Activated naive CD4-positive, alpha-beta T cell treated with anti-CD3 and anti-CD28 coated beads for 36 hours (primary cell): ENCODE data around the gene WDR5. TPM values are rescaled to one million over a fixed set of nuclear protein-coding genes. Genes with fewer than 3 reads are reported as not detected.

ENCODE experiments used
- CTCF ChIA-PET: fragments of 350-600 bp; sonication (Branson Sonifier 250); formaldehyde crosslinking; loops from one replicate; lab custom pipeline; 2021; ENCODE audit warnings: antibody characterized with exemption; lab: Charles Lee
- DNase-seq: peaks from one replicate; pipeline ENCODE4 v3.0.0-alpha.2; 2020
- H3K27ac Mint-ChIP-seq: one replicate; pipeline ENCODE4 v1.8.0; 2021; ENCODE audit warnings: mild to moderate bottlenecking, mixed read lengths
- H3K27me3 Mint-ChIP-seq: one replicate; pipeline ENCODE4 v1.8.0; 2021; ENCODE audit warnings: low read depth, mixed read lengths
- H3K36me3 Mint-ChIP-seq: one replicate; pipeline ENCODE4 v1.8.0; 2021; ENCODE audit warnings: low read depth, mixed read lengths
- H3K4me1 Mint-ChIP-seq: one replicate; pipeline ENCODE4 v1.8.0; 2021; ENCODE audit warnings: low read depth, mixed read lengths
- H3K4me3 Mint-ChIP-seq: one replicate; pipeline ENCODE4 v1.8.0; 2021; ENCODE audit warnings: mild to moderate bottlenecking, moderate library complexity, mixed read lengths
- H3K9me3 Mint-ChIP-seq: one replicate; pipeline ENCODE4 v1.8.0; 2021; ENCODE audit warnings: mixed read lengths
- intact Hi-C: fragments of 100-400 bp; cut with micrococcal nuclease; formaldehyde crosslinking; loops from one replicate; pipeline ENCODE4 v1.15.1; 2023
- total RNA-seq, 2 experiments: library from RNA; stranded (reverse); gene quantifications; one replicate each; pipeline ENCODE4 v1.2.3, GENCODE V29; 2021

Gene WDR5
- total RNA-seq, 2 experiments from 2014 or later = 39.4 to 40.4 TPM

DNA sequence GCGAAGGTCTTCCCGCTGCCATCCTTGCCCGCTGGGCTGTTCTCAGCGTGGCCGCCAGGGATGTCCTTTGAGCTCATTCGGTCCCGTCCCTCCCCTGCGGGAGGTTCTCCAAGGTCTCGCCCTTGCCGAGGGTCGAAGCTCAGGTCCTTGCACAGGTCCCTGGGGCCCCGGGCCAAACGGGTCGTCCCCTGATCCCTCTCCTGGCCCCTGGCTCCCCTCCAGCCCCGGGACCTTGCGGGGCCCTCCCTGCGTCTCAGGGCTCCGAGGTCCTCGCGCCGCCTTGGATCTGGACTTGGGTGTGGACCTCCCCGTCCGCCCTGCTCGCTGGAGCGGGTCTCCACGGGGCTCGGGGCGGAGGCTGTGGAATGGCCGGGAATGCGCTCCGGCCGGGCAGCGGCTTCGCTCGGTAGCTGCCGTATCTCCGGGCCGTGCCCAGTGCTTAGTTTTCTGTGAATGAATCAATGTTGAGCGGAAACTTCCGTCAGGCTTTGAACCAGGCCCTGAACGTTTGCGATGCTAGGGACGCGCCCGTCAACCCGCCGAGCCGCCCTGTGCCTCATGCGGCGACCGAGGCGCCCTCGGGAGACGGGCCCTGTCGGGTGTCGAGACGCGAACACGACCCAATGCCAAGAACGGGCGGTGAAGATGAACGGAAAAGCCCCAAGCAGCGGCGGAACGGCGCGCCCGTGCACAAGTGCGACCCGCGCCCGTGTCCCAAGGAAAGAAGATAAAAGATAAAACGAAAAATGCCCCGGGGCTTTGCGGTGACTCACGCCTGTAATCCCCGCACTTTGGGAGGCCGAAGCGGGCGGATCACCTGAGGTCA is 27.7 kb downstream of the WDR5 start:
- Mint-ChIP-seq H3K36me3 (peaks cover 13% of the 10 kb centered on the region), H3K4me1 (peaks cover 14% of the 10 kb centered on the region), H3K9me3 (peaks cover 1% of the 10 kb centered on the region), H3K4me3 (peak overlapping the region; percentile 27), H3K27ac (no peak overlapping the region), H3K27me3 (no peaks in the 10 kb centered on the region)
- DNase-seq = peak; percentile 78
- CTCF ChIA-PET = interaction anchor here (0.7 to 2.0 kb wide), 6 partner anchors 11 to 286 kb away, joined by 3 to 7 read pairs (median 4); no protein-coding TSS in a partner anchor
- intact Hi-C loops = loop anchor here (1.0 to 10.0 kb wide), 5 partner anchors 28 to 227 kb away; partner anchors contain the start of genes BRD3, BRD3OS and RXRA

DNA sequence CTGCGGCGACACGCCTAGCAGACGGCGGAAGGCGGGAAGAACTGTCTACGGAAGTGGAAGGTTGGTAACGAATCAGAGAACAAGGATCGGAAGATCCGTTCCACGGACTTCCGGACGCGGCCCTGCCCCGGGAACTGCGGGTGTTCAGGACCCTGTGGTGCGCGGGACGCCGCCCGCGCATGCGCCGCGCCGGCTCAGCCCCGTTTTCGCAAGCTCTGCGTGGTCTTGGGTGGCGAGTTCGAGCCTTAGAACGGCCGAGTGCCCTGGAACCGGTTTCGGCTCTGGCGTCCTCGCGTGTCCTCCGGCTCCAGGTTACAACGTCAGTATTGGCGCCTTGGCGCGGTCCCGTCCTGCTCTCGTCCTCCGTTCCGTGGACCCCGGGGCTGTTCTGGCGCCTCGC is 29.0 kb downstream of the WDR5 start:
- CTCF ChIA-PET = interaction anchor here (0.6 to 1.0 kb wide), 3 partner anchors 29 to 203 kb away, joined by 3 to 6 read pairs (median 4); partner anchors contain the start of gene WDR5
- intact Hi-C loops = loop anchor here (1.0 to 10.0 kb wide), 5 partner anchors 30 to 226 kb away; partner anchors contain the start of genes BRD3, BRD3OS and RXRA
- H3K27me3 Mint-ChIP-seq = no peaks in the 10 kb centered on the region

DNA sequence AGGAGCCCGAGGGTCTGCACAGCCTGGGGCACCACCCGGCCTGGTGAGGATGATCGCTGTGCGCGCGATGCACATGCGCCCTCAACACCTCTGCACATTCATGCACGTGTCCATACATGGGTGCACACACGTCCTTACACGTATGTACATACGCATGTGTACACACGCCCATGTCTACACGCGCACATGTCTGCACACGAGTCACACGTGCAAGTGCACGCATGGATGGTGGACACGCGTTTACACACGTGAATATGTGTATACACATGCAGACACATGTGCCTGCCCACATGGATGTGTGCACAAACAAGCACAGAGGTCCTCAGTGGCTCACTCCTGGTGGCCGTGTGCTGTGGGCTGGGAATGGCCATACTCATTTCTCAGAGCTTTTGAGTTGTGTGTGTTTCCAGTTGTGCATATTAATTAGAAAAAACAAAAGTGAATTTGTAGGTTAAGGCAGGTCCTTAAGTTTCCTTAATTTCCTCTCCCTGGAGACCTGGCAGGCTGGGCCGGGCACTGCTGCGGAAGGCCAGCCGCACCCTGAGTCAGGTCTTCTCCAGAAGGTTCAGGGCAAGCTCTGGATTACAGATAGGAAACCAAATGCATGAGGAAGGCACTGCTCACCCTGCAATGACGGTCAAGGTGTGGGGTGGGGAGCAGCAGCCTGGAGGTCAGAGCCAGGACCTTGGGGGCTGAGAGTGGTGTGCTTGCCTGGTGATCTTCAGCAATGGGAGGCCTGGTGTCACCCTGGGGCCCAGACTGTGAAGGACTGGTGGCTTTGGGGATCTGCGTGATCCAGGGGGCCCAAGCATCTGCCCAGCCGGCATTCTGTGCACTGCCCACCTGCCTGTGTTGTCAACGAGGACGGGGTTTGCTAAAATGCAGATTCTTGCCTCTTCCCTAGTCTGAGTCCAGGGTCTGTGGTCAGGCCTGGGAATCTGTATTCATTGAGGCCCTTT is 29.8 kb downstream of the WDR5 start:
- H3K9me3 Mint-ChIP-seq = peaks cover 3% of the 10 kb centered on the region

More for the DNA sequence above, 29.0 kb downstream of the WDR5 start:
- H3K9me3 Mint-ChIP-seq = peaks cover 3% of the 10 kb centered on the region
- peaks cover 12% of the 10 kb centered on the region for H3K36me3 Mint-ChIP-seq
- DNase-seq = no peak
- no peak overlapping the region for H3K4me3 Mint-ChIP-seq
- peaks cover 14% of the 10 kb centered on the region for H3K4me1 Mint-ChIP-seq
- no peak overlapping the region for H3K27ac Mint-ChIP-seq

DNA sequence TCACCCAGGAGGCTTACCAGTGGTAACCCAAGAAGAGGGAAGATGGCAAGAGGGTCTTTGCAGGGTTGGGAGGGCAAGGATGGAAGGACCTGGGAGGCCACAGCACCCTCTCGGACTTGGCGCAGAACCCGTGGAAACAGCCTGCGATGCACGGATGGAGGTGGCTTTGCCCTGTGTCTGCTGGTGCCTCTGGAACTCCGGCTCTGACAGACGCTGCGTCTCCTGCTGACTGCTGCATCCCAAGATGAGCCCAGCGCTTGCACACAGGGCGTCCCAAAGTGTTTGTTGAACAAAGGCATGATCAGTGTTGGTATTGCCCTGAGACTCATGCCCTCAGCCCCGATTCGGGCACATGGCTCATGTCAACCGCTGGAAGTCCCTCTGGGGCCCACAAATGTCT is 30.5 kb downstream of the WDR5 start:
- CTCF ChIA-PET = no interaction called here
- DNase-seq = no peak
- no peak overlapping the region for H3K27ac Mint-ChIP-seq
- peaks cover 3% of the 10 kb centered on the region for H3K9me3 Mint-ChIP-seq
- H3K4me1 Mint-ChIP-seq = peaks cover 15% of the 10 kb centered on the region
- no peak overlapping the region for H3K4me3 Mint-ChIP-seq
- intact Hi-C loops = loop anchor here (10.0 kb wide), 1 partner anchor 158 kb away; the partner anchor contains the start of gene RXRA
- peaks cover 9% of the 10 kb centered on the region for H3K36me3 Mint-ChIP-seq
- H3K27me3 Mint-ChIP-seq = no peaks in the 10 kb centered on the region

More for the DNA sequence above, 29.8 kb downstream of the WDR5 start:
- no peaks in the 10 kb centered on the region for H3K27me3 Mint-ChIP-seq
- peaks cover 14% of the 10 kb centered on the region for H3K4me1 Mint-ChIP-seq
- intact Hi-C loops = loop anchor here (2.0 to 10.0 kb wide), 2 partner anchors 159 to 225 kb away; partner anchors contain the start of gene RXRA
- DNase-seq = peak; percentile 41
- peaks cover 9% of the 10 kb centered on the region for H3K36me3 Mint-ChIP-seq
- H3K27ac Mint-ChIP-seq = no peak overlapping the region
- CTCF ChIA-PET = interaction anchor here (1.0 kb wide), 1 partner anchor 30 kb away, joined by 3 read pairs; the partner anchor contains the start of gene WDR5
- no peak overlapping the region for H3K4me3 Mint-ChIP-seq

DNA sequence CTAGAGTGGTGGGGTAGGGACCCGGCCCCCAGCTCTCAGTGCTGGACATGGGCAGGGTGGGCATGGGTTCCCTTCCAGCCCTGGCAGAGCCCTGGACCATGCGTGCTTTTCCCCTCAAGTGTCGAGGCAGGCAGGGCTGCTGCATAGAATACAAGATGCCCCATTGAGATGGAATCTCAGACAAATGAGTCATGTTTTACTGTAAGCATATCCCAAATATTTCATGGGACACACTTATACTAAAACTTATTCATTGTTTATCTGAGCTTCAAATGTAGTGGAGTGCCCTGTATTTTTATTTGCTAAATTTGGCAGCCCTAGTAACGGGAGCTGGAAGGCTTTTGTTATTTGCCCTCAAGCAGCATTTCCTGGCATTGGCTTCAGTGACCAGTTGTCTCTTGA is 31.6 kb downstream of the WDR5 start:
- Mint-ChIP-seq H3K4me1 (peaks cover 14% of the 10 kb centered on the region), H3K27me3 (no peaks in the 10 kb centered on the region), H3K27ac (no peak overlapping the region), H3K4me3 (no peak overlapping the region), H3K36me3 (peaks cover 9% of the 10 kb centered on the region), H3K9me3 (peaks cover 3% of the 10 kb centered on the region)
- intact Hi-C loops = loop anchor here (10.0 kb wide), 1 partner anchor 157 kb away; the partner anchor contains the start of gene RXRA
- DNase-seq = no peak
- CTCF ChIA-PET = interaction anchor here (1.2 to 1.4 kb wide), 2 partner anchors 224 to 282 kb away, joined by 3 to 4 read pairs; no protein-coding TSS in a partner anchor

DNA sequence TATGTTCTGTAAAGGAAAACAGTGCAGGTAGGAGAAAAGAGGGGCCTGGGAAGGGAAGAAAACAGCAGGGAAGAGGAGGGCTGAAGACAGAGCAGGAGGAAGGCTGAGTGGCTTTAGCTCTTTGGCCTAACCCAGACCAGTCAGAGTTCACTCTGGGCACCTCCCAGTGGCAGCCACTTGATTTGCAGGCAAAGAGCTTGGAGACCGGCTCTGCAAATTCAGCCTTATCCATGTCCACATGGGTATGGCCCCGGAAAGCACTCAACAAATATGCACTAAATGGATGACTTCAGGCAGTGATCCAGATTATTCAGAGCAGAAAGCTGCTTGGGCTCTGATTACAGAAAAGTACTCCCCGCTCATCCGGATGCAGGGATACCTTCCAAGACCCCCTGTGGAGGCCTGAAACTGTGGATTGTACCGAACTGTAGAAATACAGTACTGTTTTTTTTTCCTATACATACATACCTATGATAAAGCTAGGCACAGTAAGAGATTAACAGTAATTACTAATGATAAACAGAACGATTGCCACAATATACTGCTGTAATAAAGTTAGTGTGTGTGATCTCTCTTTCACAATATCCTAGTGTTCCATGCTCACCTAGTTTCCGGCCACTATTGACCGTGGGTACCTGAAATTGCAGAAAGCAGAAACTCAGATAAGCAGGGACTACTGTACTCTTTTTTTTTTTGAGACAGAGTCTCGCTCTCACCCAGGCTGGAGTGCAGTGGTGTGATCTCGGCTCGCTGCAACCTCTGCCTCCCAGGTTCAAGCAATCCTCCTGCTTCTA is 33.1 kb downstream of the WDR5 start:
- H3K9me3 Mint-ChIP-seq = peaks cover 3% of the 10 kb centered on the region
- H3K27me3 Mint-ChIP-seq = no peaks in the 10 kb centered on the region
- H3K4me1 Mint-ChIP-seq = peaks cover 13% of the 10 kb centered on the region
- intact Hi-C loops = loop anchor here (10.0 kb wide), 1 partner anchor 156 kb away; the partner anchor contains the start of gene RXRA
- CTCF ChIA-PET = interaction anchor here (0.6 to 1.2 kb wide), 5 partner anchors 133 to 499 kb away, joined by 3 read pairs; no protein-coding TSS in a partner anchor
- H3K27ac Mint-ChIP-seq = no peak overlapping the region
- H3K4me3 Mint-ChIP-seq = no peak overlapping the region
- DNase-seq = peak; percentile 17
- peaks cover 7% of the 10 kb centered on the region for H3K36me3 Mint-ChIP-seq

DNA sequence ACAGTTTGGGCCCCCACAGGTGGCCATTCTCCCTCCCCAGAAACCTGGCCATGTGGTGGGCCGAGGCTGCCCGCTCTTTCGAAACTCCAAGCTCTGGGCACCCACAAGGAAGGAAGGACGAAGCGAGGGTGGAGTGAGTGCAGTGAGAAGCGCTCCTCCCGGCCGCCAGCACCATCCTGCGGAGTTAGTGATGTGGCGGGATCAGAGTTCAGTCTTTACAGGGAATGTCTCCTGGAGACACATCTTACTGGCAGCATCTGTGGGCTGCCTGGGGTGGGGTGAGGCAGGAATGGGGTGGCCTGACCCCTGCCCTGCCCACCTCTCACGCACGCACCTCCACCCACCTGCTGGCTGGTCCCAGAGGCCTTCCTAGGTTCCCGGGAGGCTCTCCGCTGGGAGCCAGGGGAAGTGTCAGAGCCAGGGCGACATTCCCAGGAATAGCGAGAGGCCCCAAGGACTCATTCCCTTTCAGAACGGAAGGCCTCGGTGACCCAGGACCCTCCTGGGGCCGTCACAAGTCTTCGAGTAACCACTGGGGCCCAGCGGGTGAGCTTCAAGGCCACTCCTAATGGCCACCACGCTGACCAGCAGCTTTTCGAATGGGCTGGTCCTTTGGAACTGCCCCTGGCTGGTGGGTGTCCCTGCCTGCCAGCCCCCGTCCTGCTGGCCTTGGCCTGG is 34.0 kb downstream of the WDR5 start:
- H3K9me3 Mint-ChIP-seq = peaks cover 3% of the 10 kb centered on the region
- DNase-seq = no peak
- H3K4me1 Mint-ChIP-seq = peaks cover 13% of the 10 kb centered on the region
- H3K36me3 Mint-ChIP-seq = peaks cover 7% of the 10 kb centered on the region
- CTCF ChIA-PET = interaction anchor here (0.6 to 2.6 kb wide), 8 partner anchors 9 to 498 kb away, joined by 3 to 21 read pairs (median 4); no protein-coding TSS in a partner anchor
- H3K4me3 Mint-ChIP-seq = no peak overlapping the region
- no peak overlapping the region for H3K27ac Mint-ChIP-seq
- intact Hi-C loops = loop anchor here (1.0 to 10.0 kb wide), 4 partner anchors 47 to 485 kb away; partner anchors contain the start of gene RXRA
- no peaks in the 10 kb centered on the region for H3K27me3 Mint-ChIP-seq

DNA sequence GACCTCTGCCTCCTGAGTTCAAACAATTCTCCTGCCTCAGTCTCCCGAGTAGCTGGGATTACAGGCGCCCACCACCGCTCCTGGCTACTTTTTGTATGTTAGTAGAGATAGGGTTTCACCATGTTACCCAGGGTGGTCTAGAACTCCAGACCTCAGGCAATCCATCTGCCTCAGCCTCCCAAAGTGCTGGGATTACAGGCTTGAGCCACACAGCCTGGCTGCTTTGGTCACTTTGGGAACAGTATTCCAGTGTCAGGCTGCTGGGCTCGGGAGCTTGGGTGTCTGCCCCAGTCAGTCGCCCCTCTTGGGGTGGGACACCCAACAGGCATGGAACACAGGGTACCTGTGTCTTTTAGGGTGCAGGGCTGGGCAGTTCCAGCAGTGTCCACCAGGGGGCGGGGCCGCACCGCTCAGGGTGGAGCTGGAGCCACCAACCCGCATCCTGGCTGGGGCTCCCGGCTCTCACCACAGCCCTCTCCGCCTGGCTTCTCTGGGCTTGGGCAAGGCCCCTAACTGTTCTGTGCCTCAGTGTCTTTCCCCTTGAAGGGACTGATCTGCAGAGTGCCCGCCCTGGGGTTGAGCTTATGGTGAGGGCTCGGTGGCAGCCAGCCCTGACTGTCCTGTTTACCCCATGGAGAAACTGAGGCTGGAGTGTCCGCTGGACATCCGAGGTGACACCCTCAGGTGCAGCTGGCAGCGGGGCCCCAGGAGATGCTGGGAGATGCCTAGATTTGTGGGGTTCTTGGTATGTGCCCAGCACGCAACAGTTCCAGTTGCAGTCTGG is 34.8 kb downstream of the WDR5 start:
- intact Hi-C loops = loop anchor here (1.0 to 10.0 kb wide), 3 partner anchors 47 to 484 kb away; no protein-coding TSS in a partner anchor
- CTCF ChIA-PET = interaction anchor here (0.5 to 2.6 kb wide), 19 partner anchors 8 to 321 kb away, joined by 3 to 21 read pairs (median 4); no protein-coding TSS in a partner anchor
- Mint-ChIP-seq H3K27me3 (no peaks in the 10 kb centered on the region), H3K27ac (no peak overlapping the region), H3K9me3 (peaks cover 3% of the 10 kb centered on the region), H3K36me3 (peaks cover 7% of the 10 kb centered on the region), H3K4me3 (no peak overlapping the region), H3K4me1 (peaks cover 9% of the 10 kb centered on the region)
- no peak for DNase-seq

DNA sequence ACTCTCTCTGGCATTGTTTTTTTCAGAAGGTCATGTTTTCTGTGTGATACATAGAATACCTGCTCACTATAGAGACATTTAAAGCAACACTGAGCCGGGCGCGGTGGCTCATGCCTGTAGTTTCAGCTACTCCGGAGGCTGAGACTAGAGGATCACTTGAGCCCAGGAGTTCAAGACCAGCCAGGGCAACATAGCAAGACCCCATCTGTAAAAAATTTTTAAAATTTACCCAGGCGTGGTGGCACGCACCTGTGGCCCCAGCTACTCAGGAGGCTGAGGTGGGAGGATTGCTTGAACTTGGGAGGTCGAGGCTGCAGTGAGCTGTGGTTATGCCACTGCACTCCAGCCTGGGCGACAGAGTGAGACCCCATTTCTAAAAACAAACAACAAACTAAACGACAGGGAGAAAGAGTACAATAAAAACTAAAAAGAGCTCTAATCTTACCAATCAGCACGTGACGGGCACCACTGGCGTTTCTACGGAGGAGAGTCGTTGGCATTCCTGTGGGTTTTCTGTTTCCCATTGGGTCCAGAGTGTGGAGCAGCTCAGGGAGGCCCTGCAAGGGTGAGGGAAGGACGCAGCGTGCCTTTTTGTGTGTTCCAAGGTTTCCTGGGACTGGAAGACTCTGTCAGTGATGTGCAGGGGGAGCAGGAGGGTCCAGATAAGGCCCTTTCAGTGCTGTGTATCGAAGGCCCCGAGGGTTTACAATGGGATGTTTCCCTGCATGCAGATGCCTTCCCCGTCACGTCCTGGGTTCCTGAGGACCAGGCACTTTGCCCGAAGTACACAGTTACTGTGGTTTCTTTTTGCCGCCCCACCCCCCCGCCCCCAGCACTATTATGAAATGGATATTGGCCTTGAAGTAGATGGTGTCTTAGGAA is 35.7 kb downstream of the WDR5 start:
- peaks cover 2% of the 10 kb centered on the region for H3K4me1 Mint-ChIP-seq
- peaks cover 4% of the 10 kb centered on the region for H3K36me3 Mint-ChIP-seq
- no peaks in the 10 kb centered on the region for H3K27me3 Mint-ChIP-seq
- no peak for DNase-seq
- intact Hi-C loops = loop anchor here (10.0 kb wide), 1 partner anchor 483 kb away; no protein-coding TSS in a partner anchor
- H3K4me3 Mint-ChIP-seq = no peak overlapping the region
- CTCF ChIA-PET = interaction anchor here (0.5 to 2.6 kb wide), 15 partner anchors 8 to 282 kb away, joined by 3 to 21 read pairs (median 4); no protein-coding TSS in a partner anchor
- peaks cover 3% of the 10 kb centered on the region for H3K9me3 Mint-ChIP-seq
- no peak overlapping the region for H3K27ac Mint-ChIP-seq
